GM21390 (cell line): ENCODE measurements around the gene TNFAIP8.
"Not testable (repeated sequence)": the region's sequence is repeated elsewhere in the genome, so short reads cannot be mapped to it uniquely, and the experiment has no call there.

ENCODE experiments used
- ATAC-seq: cut with Tn5 transposase; IDR thresholded peaks from one replicate; pipeline ENCODE4 v1.9.1; 2021; ENCODE audit not compliant: unreplicated experiment

TNFAIP8 gene

DNA sequence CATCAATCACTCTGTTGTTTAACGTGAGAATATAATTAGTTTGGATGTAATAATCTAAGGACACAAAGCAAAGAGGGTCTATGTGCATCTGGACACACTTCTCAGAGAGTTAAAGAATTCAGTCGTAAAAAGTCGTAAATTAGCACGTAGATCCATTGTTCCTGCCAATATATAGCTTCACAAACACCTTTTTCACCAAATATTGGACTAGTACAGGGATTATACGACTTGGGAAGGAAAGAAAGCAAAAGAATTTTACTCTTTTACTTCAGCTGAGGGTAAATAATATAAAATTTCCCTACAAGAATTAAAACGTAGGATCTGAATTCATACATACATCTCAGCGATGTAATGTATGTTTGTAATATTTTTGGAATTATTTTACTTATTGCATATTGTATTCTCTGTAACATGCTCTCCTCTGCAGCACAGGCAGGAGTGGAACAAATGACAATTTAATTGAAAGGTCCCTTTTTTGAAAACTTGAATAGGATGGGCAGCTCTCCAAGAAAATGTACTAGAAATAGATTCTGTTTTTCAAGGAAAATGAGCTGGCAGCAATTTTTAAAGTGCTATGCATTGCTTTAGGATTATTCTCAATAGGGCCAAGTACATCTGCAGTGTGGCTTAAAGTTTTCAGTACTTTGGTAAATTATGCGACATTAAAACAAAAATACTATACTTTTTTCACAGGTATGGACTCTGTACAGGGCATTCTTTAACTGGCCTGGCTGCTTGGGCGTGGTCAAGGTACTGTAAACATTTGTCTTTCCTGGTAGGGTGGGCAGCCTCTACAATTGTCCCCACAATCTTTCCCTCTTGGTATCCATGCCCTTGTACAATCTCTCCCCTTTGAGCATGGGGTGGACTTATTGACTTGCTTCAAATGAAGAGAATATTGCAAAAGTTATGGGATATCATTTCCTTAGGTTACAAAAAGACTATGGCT, 56.7 kb downstream of the TNFAIP8 start:
- no peak for ATAC-seq

DNA sequence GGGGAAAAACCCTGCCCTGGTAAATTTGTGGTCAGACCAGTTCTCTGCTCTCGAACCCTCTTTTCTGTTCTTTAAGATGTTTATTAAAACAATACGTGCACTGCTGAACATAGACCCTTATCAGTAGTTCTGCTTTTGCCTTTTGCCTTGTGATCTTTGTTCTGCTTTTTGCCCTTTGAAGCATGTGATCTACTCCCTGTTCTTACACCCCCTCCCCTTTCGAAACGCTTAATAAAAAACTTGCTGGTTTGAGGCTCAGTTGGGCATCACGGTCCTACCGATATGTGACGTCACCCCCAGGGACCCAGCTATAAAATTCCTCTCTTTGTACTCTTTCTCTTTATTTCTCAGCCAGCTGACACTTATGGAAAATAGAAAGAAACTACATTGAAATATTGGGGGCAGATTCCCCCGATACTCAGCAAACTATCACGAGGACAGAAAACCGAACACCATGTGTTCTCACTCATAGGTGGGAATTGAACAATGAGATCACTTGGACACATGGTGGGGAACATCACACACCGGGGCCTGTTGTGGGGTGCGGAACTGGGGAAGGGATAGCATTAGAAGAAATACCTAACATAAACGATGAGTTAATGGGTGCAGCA, 58.4 kb downstream of the TNFAIP8 start:
- not testable (repeated sequence) for ATAC-seq

DNA sequence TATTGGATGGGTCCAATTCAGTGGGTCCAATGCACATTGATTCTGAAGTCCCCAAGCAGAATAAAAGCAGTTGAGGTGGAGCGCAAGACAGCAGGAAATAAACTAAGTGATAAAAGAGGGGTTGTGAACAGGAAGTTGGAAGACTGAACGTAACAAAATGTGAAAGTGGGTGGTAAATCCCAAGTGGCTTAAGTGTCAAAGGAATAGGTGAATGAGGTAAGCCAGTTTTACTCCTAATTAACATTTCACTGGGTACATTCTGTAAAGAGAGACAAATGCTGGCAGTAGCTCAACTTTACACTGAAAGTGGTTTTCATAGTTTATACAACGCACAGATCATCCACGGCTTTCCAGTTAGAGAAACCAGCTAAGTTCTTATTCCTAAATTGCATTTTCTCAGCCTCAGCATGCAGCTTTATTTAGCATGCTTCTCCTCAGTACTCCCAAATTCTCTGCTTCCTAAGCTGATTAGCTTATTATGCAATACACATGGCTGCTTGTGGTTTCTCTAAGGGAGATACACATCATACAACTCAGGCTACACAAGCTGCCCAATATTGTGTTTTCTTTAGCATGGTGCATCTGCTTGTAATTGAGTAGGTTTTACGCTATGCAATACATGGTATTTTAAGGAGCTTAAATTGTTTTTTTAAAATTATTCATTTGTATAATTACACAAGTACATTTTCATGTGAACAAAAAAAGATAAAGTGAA, 62.2 kb downstream of the TNFAIP8 start:
- ATAC-seq: no peak

DNA sequence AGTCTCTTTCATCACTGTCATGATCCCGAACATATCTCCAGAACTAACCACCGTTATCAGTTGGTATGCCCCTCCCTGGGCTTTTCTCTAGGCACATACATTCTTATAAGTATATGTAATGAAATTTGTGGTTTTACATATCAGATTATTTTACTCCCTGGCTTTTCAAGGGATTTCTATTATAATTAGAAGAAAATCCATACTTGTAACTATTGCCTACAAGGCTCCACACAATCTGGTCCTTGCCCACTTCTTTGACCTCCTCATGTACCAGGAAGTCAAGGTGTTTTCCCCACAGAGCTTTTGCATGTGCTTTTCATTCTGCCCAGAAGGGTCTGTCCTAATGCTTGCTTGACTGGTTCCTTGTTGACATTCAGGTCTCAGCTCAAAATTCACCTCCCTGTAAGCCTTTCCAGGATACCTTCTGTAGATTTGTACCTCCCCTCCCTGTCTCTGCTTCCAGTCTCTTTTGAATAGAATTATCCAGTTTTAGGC, 62.8 kb downstream of the TNFAIP8 start:
- ATAC-seq: peak; percentile 62

DNA sequence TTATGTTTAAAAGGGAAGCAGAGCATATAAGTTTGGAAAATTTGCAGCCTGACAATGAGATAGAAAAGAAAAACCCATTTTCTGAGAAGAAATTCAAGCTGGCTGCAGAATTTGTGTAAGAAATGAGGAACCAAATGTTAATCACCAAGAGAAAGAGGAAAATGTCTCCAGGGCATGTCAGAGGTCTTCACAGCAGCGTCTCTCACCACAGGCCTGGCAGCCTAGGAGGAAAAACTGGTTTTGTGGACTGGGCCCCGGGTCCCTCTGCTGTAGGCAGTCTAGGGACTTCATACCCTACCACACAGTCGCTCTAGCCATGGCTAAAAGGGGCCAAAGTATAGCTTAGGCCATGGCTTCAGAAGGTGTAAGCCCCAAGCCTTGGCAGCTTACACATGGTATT, 64.3 kb downstream of the TNFAIP8 start:
- no peak for ATAC-seq

DNA sequence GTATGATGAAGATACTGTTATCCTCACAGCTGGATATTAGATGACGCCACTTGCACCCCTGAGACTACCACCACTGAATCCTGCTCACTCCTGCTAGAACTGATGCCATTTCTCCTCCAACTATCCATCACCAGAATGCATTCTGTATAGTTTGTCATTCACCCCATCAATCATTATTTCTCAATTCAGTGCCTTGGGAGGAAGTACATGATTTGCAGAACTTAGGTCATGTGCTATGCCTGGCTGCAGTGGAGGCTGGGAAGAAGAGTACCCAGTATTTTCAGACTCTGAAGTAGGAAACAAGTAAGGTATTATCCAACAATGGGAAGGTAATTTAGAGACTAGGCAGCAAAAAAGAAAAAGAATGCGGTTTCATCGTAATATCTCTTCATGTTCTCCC, 70.2 kb downstream of the TNFAIP8 start:
- no peak for ATAC-seq

DNA sequence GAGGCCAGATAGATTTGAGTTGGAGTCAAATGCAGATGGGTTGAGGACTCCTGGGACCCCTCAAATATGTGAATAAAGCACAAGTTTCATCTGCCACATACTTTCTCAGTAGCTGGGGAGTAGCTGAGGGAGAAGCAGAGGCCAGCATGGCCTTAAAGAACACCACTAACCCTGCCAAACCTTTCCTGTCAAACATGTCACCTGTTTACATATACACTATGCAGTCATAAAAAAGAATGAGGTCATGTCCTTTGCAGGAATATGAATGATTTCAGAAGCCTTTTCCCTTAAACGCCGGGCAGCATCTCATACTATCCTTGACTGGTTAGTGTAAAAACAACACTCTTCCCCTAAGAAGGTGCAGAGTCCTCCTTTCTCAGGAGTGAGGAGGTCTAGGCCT, 71.2 kb downstream of the TNFAIP8 start:
- no peak for ATAC-seq

DNA sequence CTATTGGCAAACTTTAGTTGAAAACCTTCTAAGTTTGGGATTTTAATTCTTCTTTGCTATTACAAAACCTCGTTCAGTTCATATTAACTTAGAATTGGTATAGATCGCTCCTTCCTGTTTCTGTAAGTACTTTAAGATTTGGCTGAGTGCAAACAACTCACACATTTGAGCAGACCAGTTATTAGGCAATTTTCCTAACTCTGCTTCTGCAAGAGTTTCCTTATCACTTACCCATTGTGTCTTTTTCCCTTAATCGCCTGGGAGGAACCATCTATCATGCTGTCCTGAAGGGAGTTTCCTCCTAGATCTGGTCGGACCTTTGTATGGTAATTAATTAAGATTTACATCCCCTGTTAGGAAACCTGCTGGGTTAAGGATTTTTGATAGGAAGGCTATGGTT, 71.8 kb downstream of the TNFAIP8 start:
- ATAC-seq: not testable (repeated sequence)

DNA sequence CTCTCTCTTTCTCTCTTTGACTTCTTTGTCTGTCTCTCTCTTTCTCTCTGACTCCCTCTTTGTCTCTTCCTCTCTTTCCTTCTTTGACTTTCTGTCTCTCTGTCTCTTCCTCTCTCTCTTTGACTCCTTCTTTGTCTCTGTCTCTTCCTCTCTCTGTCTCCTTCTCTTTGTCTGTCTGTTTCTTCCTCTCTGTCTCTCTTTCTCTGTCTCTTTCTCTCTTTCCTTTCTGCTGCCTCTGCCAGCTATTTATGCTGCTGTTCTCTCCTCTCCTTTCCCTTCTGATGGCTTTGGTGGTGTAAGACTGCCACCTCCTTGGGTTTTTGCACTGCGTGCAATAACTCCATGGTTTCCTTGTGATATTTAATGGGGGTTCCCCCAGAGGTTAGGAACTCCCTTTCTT, 72.3 kb downstream of the TNFAIP8 start:
- not testable (repeated sequence) for ATAC-seq

DNA sequence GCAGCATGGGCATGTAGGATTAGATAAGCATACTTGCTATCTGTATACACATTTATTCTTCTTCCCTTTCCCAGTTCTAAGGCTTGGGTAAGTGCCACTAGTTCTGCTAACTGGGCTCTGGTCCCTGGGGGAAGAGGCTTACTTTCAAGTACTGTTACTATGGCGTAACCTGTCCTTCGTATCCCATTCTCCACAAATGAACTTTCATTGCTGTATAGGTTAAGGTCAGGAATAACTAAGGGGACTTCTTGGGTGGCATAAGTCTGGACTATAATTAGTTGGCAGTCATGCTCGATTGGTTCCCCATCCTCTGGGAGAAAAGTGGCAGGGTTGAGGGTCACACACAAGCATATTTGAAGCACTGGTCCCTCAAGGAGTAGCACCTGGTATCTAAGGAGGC, 72.8 kb downstream of the TNFAIP8 start:
- ATAC-seq: not testable (repeated sequence)

DNA sequence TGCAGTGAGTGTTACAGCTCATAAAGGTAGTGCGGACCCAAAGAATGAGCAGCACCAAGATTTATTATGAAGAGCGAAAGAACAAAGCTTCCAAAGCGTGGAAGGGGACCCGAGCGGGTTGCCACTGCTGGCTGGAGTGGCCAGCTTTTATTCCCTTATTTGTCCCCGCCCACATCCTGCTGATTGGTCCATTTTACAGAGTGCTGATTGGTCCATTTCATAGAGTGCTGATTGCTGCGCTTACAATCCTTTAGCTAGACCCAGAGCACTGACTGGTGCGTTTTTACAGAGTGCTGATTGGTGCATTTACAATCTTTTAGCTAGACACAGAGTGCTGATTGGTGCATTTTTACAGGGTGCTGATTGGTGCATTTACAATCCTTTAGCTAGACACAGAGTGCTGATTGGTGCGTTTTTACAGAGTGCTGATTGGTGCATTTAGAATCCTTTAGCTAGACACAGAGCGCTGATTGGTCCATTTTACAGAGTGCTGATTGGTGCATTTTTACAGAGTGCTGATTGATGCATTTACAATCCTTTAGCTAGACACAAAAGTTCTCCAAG, 76.9 kb downstream of the TNFAIP8 start:
- ATAC-seq: not testable (repeated sequence)

DNA sequence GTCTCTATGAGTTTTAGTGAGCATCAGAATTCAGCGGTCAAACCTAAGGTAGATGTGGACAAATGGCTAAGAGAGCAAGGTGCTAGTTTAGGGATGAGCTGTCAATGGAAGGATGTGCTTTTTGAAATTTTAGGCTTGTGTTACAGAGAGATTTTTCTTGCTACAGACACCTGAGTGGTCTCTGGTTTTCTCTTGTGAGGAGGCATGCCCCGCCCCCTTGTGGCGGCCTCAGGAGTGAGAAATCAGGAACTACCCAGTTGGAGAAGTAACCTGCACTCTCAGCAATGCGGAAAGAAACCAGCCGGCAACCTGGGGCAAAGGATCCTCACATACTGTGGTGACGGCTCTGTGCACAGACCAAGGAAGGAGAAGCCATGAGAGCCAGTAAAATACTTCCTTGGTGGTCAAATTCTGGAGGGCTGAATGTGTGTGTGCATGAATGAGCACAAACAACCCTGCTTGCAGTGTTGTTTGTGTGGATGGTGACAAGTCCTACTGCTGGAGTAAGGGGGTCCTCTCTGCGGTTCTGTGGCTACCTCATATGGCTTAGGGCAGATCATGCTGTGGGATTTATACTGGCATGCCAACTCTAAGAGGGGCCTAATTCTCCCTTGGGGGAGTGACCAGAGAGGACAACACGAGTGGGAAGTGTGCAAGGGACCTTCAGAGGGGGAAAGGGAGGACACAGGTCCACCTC, 79.8 kb downstream of the TNFAIP8 start:
- peak; percentile 92 for ATAC-seq

DNA sequence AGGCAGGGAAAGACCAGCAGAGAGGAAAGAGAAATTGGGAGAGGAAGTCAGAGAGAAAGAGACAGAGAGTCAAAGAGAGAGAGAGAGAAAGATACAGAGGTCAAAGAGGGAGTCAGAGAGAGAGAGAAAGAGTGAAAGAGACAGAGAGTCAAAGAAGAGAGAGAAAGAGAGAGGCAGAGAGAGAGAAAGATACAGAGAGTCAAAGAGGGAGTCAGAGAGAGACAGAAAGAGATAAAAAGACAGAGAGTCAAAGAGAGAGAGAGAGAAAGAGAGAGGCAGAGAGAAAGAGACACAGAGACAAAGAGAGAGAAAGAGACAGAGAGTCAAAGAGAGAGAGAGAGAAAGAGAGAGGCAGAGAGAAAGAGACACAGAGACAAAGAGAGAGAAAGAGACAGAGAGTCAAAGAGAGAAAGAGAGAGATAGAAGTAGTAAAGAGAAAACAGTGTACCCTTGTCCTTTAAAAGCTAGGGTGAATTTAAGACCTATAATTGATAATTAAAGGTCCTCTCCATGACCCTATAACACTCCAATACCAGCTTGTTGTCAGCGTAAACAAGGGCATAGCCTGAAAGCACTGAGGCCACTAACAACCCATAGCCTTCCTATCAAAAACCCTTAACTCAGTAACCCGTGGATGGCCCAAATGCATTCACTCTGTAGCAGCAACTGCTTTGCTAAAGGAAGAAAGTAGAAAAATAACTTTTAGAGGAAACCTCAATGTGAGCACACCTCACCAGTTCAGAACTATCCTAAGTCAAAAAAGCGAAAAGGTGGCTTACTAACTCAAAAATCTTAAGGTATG, 82.2 kb downstream of the TNFAIP8 start:
- not testable (repeated sequence) for ATAC-seq

DNA sequence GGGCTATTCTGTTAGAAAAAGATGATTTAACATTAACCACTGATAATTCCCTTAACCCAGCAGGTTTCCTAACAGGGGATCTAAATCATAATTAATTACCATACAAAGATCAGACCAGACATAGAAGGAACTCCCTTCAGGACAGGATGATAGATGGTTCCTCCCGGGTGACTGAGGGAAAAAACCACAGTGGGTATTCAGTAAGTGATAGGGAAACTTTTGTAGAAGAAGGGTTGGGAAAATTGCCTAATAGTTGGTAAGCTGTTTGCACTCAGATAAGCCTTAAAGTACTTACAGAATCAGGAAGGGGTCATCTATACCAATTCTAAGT, 82.7 kb downstream of the TNFAIP8 start:
- not testable (repeated sequence) for ATAC-seq

DNA sequence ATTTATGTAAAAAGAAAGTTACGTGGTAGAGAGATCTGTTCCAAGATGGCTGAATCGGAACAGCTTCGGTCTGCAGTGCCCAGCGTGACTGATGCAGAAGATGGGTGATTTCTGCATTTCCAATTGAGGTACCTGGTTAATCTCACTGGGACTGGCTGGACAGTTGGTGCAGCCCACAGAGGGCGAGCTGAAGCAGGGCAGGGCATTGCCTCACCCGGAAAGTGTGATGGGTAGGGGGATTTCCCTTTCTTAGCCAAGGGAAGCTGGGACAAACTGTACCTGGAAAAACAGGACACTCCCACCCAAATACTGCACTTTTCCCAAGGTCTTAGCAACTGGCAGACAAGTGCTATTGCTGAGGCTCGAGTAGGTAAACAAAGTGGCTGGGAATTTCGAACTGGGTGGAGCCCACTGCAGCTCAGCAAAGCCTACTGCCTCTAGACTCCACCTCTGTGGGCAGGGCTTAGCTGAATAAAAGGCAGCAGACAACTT, 83.4 kb downstream of the TNFAIP8 start:
- ATAC-seq: no peak

DNA sequence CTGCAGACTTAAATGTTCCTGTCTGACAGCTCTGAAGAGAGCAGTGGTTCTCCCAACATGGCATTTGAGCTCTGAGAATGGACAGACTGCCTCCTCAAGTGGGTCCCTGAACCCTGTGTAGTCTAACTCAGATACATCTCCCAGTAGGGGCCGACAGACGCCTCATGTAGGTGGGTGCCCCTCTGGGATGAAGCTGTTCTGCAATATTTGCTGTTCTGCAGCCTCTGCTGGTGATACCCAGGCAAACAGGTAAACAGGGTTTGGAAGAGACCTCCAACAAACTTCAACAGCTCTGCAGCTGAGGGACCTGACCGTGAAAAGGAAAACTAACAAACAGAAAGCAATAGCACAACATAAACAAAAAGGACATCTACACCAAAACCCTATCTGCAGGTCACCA, 83.8 kb downstream of the TNFAIP8 start:
- ATAC-seq: not testable (repeated sequence)

DNA sequence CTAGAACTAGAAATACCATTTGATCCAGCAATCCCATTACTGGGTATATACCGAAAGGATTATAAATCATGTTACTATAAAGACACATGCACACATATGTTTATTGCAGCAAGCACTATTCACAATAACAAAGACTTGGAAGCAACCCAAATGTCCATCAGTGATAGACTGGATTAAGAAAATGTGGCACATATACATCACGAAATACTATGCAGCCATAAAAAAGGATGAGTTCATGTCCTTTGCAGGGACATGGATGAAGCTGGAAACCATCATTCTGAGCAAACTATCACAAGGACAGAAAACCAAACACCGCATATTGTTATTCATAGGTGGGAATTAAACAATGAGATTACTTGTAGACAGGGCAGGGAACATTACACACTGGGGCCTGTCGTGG, 88.8 kb downstream of the TNFAIP8 start:
- ATAC-seq: not testable (repeated sequence)

DNA sequence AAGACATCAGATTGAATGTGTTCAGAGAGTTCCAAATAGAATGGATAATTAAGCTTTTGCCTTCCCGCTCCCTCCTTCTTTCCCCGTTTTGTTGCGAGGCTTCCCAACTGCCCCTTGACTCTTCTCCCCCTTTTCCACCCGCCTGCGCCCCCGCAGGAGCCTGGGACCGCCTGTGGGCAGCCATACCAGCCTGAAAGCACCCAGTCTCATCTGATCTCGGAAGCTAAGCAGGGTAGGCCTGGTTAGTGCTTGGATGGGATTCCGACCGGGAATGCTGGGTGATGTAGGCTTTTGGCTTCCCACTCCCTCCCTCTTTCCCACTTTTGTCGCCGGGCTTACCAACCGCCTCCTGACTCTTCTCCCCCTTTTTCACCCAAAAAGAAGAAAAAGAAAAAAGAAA, 89.7 kb downstream of the TNFAIP8 start:
- ATAC-seq: no peak
